ENCODE measurements around the gene ALG2. TPM values are rescaled to one million over a fixed set of nuclear protein-coding genes. Genes with fewer than 3 reads are reported as not detected.

The ALG2 gene
- total RNA-seq, 1 donor from 2014 or later, result 35.4 TPM

DNA sequence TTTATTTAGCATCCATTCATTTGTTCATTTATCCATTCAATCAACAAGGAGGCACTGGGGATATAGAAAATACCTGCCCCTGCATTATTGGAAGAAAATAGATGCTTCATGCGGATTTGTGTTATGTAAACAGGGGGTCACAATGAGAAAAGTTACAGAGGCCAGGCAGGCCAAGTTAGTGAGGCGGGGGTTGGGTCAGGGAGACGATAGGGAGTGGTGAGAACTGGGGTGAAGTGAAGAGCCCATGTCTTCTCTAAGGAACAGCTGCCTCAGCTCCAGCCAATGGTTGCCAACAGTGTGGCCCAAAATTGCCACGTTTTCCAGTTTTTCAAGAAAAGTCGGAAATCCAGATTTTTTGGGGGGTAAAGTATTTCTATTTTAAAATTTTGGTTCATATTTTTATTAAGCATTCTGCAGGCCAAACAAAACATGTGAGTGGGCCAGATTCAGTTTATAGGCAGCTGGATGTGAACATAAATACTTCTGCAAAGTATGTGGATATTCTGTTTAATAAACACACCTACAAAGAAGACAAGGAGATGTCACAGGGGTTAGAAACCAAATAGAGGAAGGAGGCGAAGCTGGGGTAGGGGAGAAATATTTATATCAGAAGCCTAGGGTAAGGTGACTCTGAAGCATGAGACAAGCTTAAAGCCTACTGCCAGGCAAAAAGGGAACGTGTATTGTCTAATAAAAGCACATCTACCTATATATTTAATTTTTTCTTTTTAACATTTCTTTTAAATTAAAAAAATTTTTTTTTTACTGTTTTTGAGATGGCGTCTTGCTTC, 44.0 kb downstream of the ALG2 start:
- DNase-seq, result no peak
- no peak for ATAC-seq
- intact Hi-C loops (cut with DNase I), result no loop called here
- H3K27me3 ChIP-seq (ENCODE audit: low read depth), result no peaks in the 10 kb centered on the region
- H3K4me1 ChIP-seq, result no peaks in the 10 kb centered on the region
- no peak overlapping the region for H3K4me3 ChIP-seq
- TF ChIP-seq, protein P1, sequence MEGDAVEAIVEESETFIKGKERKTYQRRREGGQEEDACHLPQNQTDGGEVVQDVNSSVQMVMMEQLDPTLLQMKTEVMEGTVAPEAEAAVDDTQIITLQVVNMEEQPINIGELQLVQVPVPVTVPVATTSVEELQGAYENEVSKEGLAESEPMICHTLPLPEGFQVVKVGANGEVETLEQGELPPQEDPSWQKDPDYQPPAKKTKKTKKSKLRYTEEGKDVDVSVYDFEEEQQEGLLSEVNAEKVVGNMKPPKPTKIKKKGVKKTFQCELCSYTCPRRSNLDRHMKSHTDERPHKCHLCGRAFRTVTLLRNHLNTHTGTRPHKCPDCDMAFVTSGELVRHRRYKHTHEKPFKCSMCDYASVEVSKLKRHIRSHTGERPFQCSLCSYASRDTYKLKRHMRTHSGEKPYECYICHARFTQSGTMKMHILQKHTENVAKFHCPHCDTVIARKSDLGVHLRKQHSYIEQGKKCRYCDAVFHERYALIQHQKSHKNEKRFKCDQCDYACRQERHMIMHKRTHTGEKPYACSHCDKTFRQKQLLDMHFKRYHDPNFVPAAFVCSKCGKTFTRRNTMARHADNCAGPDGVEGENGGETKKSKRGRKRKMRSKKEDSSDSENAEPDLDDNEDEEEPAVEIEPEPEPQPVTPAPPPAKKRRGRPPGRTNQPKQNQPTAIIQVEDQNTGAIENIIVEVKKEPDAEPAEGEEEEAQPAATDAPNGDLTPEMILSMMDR (IDR thresholded peaks at IDR 0.05), result no peak
- H3K36me3 ChIP-seq, result no peaks in the 10 kb centered on the region
- no peaks in the 10 kb centered on the region for H3K9me3 ChIP-seq
- no peak overlapping the region for H3K27ac ChIP-seq

DNA sequence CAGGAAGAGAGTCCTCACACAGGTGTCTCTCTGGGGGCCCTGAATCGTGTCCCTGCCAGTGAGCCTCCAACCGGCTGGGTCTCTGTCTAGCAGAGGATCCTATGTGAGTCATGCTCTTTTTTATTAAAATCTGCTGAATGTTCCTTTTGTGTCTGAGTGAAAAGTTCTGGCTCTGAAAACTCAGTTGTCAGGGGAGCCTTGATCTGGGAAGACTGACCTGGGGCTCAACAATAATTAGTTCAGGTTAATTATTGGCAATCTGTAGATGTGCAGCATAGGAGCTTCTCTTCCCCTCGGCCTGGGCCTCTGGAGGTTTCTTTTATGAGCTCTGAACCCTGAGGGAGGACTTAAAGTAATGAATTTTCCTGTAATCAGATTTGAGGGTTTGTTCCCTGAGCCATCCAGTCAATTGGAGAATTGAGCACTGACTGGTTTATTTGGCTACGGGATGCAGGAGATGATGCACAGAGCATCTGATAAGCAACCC, 45.2 kb downstream of the ALG2 start:
- no peak overlapping the region for H3K4me3 ChIP-seq
- no peak overlapping the region for H3K27ac ChIP-seq
- H3K9me3 ChIP-seq, result no peaks in the 10 kb centered on the region
- no peaks in the 10 kb centered on the region for H3K4me1 ChIP-seq
- ATAC-seq (no peak), DNase-seq (no peak)
- H3K36me3 ChIP-seq, result no peaks in the 10 kb centered on the region
- intact Hi-C loops (cut with DNase I), result no loop called here
- TF ChIP-seq, protein P1 (IDR thresholded peaks at IDR 0.05), result no peak
- H3K27me3 ChIP-seq (ENCODE audit: low read depth), result no peaks in the 10 kb centered on the region

DNA sequence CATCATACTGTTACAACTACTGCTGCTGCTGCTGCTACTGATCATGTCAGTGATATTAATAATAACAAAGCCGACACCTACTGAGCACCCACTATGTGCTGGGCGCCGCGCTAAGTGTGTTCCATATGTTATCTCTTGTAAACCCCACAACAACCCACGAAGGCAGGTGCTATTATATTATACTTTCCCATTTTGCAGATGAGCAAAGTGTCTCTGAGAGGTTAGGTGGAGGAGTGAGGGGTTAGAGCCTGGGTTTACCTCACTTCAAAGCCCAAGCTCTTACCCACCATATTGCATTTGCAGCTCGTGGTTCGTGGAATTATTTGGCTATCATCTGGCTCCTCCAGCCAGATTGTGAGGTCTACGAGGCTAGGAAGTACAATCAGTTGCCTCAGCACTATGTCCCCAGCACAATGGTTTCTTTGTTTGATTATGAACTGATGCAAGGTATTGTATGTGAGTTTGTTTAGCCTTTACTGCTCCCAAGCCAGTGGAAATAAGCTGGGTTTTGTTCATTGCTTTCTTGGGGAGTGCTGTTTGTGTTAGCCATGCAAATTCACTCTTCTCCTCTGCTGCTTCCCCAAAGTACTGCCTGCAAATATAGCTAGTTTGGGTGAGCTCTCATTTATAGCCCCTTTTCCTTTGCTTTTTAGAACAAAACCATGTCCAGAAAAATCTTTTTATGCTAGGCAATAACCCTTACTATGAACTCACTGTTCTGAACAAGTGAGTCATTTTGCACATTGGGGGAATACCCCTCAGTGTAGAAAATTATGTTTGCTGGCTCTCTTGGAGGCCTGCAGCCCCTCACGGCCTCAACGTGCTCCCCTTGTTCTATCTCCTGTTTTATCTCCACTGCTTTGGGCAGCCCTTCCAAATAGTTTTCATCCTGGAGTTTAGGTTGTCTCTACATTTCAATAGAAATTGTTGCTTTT, 47.9 kb downstream of the ALG2 start:
- Histone ChIP-seq H3K36me3 (no peaks in the 10 kb centered on the region), H3K27me3 (ENCODE audit: low read depth) (no peaks in the 10 kb centered on the region), H3K27ac (no peak overlapping the region), H3K4me3 (no peak overlapping the region), H3K4me1 (no peaks in the 10 kb centered on the region), H3K9me3 (no peaks in the 10 kb centered on the region)
- intact Hi-C loops (cut with DNase I), result no loop called here
- ATAC-seq (no peak), DNase-seq (no peak)
- TF ChIP-seq, protein P1 (IDR thresholded peaks at IDR 0.05), result no peak

DNA sequence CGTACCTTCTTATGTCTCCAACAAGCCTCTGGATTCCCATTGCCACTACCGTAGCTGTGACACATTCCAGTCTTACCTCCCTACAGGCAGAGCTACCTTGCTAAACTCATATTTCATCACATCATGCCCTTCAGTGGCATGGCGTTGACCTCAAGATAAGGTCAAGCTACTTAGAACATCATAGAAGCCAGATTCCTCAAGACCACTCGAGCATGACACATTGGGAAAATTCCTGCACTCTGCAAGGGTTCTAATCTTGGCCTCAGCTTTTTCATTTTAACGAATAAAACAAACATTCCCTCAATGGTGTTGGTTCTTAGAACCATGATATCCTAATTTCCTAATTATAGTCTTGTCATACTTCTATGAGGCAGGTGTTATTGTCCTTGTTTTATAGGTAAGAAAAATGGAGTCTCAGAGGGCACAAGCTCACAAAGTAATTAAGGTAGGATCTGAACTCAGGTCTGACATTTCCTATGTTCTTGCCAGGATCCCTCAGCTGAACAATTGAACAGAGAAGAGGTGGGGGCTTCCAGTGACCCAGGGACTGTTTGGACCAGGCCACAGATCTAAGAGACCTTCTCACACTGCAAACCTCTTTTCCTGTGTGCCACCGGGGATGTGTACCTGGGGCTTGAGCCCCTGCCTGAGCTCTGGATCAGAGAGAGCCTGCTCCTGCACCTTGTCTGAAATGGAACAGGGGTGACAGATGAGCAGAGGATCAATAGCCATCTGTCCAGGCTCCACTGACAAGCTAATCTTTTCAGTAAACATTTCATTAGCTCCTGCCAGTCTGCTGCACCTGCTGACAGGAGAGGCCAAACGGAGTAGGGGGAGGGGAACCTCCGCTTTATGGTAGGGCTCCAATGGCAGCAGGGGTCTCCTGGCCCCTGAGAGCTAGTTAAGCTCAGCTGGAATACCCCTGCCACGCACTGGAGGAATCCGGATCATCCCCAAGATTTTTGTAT, 49.3 kb downstream of the ALG2 start:
- intact Hi-C loops (cut with DNase I), result no loop called here
- TF ChIP-seq, protein P1 (IDR thresholded peaks at IDR 0.05), result no peak
- Histone ChIP-seq H3K36me3 (no peaks in the 10 kb centered on the region), H3K4me1 (no peaks in the 10 kb centered on the region), H3K27ac (no peak overlapping the region), H3K4me3 (no peak overlapping the region), H3K27me3 (ENCODE audit: low read depth) (no peaks in the 10 kb centered on the region), H3K9me3 (no peaks in the 10 kb centered on the region)
- DNase-seq (no peak), ATAC-seq (no peak)

All from lower lobe of right lung (tissue), 2 donors.